ENCODE data around the gene RAPGEF2. TPM values are rescaled to one million over a fixed set of nuclear protein-coding genes. Genes with fewer than 3 reads are reported as not detected.

Gene RAPGEF2
- total and polyA plus RNA-seq, 9 of the 15 experiments (the other 6 are each of a cell fraction or from before 2014, with no cell fraction given): 3.1 to 32.6 (median 23.1) TPM

DNA sequence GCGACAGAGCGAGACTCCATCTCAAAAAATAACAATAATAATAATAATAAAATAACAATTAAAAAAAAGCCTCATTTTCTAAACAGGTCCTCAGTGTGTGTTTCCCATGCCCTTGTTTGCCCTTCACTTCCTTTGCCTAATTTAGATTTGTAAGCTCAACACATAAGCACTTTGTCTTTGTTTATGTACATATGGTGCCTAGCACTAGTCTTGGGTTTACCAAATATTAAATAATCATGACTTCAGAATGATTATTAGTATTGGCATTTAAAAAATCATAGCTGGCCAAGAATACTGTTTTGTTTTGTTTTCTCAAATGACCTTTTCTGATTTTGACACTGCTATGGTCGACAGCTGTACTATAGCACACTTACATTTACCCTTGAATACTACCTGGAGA is 6.4 kb upstream of the RAPGEF2 start (continued):
- TF ChIP-seq, protein P1, sequence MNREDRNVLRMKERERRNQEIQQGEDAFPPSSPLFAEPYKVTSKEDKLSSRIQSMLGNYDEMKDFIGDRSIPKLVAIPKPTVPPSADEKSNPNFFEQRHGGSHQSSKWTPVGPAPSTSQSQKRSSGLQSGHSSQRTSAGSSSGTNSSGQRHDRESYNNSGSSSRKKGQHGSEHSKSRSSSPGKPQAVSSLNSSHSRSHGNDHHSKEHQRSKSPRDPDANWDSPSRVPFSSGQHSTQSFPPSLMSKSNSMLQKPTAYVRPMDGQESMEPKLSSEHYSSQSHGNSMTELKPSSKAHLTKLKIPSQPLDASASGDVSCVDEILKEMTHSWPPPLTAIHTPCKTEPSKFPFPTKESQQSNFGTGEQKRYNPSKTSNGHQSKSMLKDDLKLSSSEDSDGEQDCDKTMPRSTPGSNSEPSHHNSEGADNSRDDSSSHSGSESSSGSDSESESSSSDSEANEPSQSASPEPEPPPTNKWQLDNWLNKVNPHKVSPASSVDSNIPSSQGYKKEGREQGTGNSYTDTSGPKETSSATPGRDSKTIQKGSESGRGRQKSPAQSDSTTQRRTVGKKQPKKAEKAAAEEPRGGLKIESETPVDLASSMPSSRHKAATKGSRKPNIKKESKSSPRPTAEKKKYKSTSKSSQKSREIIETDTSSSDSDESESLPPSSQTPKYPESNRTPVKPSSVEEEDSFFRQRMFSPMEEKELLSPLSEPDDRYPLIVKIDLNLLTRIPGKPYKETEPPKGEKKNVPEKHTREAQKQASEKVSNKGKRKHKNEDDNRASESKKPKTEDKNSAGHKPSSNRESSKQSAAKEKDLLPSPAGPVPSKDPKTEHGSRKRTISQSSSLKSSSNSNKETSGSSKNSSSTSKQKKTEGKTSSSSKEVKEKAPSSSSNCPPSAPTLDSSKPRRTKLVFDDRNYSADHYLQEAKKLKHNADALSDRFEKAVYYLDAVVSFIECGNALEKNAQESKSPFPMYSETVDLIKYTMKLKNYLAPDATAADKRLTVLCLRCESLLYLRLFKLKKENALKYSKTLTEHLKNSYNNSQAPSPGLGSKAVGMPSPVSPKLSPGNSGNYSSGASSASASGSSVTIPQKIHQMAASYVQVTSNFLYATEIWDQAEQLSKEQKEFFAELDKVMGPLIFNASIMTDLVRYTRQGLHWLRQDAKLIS (CRISPR knock-in tag; IDR thresholded peaks at IDR 0.05): no peak
- TF ChIP-seq, protein P2, sequence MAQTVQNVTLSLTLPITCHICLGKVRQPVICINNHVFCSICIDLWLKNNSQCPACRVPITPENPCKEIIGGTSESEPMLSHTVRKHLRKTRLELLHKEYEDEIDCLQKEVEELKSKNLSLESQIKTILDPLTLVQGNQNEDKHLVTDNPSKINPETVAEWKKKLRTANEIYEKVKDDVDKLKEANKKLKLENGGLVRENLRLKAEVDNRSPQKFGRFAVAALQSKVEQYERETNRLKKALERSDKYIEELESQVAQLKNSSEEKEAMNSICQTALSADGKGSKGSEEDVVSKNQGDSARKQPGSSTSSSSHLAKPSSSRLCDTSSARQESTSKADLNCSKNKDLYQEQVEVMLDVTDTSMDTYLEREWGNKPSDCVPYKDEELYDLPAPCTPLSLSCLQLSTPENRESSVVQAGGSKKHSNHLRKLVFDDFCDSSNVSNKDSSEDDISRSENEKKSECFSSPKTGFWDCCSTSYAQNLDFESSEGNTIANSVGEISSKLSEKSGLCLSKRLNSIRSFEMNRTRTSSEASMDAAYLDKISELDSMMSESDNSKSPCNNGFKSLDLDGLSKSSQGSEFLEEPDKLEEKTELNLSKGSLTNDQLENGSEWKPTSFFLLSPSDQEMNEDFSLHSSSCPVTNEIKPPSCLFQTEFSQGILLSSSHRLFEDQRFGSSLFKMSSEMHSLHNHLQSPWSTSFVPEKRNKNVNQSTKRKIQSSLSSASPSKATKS (CRISPR knock-in tag; IDR thresholded peaks at IDR 0.05): no peak
- TF ChIP-seq, protein P3, sequence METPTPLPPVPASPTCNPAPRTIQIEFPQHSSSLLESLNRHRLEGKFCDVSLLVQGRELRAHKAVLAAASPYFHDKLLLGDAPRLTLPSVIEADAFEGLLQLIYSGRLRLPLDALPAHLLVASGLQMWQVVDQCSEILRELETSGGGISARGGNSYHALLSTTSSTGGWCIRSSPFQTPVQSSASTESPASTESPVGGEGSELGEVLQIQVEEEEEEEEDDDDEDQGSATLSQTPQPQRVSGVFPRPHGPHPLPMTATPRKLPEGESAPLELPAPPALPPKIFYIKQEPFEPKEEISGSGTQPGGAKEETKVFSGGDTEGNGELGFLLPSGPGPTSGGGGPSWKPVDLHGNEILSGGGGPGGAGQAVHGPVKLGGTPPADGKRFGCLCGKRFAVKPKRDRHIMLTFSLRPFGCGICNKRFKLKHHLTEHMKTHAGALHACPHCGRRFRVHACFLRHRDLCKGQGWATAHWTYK (CRISPR knock-in tag; IDR thresholded peaks at IDR 0.05): no peak
